Naive thymus-derived CD8-positive, alpha-beta T cell (primary cell): ENCODE results near the gene KIAA2012. TPM values are rescaled to one million over a fixed set of nuclear protein-coding genes. Genes with fewer than 3 reads are reported as not detected.

Experiments used
- ATAC-seq, 2 donors: fragments of 150-1000 bp; cut with Tn5 transposase in 1 of 2; sonication (Bioruptor Pico), chemical (Tn5 transposase) in 1 of 2; 1 replicate in 1 of 2; 2 replicates in 1 of 2; pipeline ENCODE4 v1.10.0; 2021; ENCODE audit warnings: mild to moderate bottlenecking in 2 of 2, moderate library complexity in 2 of 2
- POLR2A ChIA-PET: fragments of 350-600 bp; sonication (Branson Sonifier 250); formaldehyde crosslinking; loops from one replicate; lab custom pipeline; 2021; ENCODE audit warnings: antibody characterized with exemption; lab: Charles Lee
- DNase-seq, 10 donors: peaks; one replicate each; pipeline versions ENCODE4 v3.0.0 to v3.0.0-alpha.2; 2020 to 2022
- H3K27ac Mint-ChIP-seq, 10 donors: one replicate each; pipeline ENCODE4 v1.8.0; 2020 to 2022; ENCODE audit warnings: mild to moderate bottlenecking in 10 of 10, mixed read lengths in 10 of 10, moderate library complexity in 4 of 10, inconsistent platforms in 1 of 10
- H3K27me3 Mint-ChIP-seq, 5 donors: one replicate each; pipeline ENCODE4 v1.8.0; 2021 to 2022; ENCODE audit warnings: mixed read lengths in 5 of 5
- H3K36me3 Mint-ChIP-seq, 3 donors: one replicate each; pipeline ENCODE4 v1.8.0; 2020 to 2022; ENCODE audit warnings: mixed read lengths in 3 of 3, mild to moderate bottlenecking in 2 of 3, inconsistent platforms in 1 of 3
- H3K4me1 Mint-ChIP-seq, 4 donors: one replicate each; pipeline ENCODE4 v1.8.0; 2021 to 2022; ENCODE audit warnings: mixed read lengths in 4 of 4
- H3K4me3 Mint-ChIP-seq, 10 donors: one replicate each; pipeline ENCODE4 v1.8.0; 2020 to 2022; ENCODE audit warnings: mild to moderate bottlenecking in 10 of 10, mixed read lengths in 10 of 10, moderate library complexity in 6 of 10, inconsistent platforms in 1 of 10
- H3K9me3 Mint-ChIP-seq, 9 donors: one replicate each; pipeline ENCODE4 v1.8.0; 2020 to 2022; ENCODE audit warnings: mixed read lengths in 9 of 9, mild to moderate bottlenecking in 3 of 9, inconsistent platforms in 1 of 9, moderate library complexity in 1 of 9
- polyA plus RNA-seq, 3 donors: library from polyadenylated mRNA; unstranded; fragments of 300-500 nt; fragmentation: Illumina TruSeq; gene quantifications; one replicate each; pipeline ENCODE4 v1.2.3, GENCODE V29; 2021
- total RNA-seq, 8 experiments: library from RNA in 2 of 8; stranded (reverse) in 2 of 8; gene quantifications; one replicate each; pipeline ENCODE4 v1.2.3 and lab custom pipeline; 2021 to 2026

The KIAA2012 gene
- total and polyA plus RNA-seq, 5 experiments from 2014 or later = not detected

DNA sequence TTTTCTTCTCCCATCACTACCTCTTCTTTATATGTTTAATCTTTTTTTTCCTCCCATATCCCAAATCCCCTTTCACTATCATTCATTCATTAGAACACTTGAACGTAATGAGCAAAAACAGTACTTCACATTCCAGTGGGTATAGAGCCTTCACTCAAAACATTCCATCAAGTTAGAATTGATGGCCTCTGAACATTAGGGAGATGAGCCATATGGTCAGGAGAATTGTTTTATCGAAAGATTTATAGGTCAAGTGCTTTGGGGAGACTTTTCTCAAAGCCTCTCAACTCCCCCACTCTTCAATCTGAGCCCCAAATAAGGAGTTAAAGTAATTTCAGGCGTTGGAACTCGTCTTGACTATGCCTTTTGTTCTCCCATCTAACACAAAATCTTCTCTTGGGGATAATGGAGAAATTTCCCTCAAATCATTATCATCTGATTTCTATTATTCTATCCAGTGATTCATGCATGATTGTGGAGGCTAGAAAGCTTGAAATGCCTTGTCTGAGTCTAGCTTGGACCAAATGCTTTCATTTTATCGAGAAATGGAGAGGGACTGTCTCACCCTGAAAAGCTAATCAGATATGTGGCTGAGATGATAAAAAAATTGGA lies 79.2 kb downstream of the KIAA2012 start:
- POLR2A ChIA-PET = no interaction called here
- ATAC-seq (no peak), DNase-seq (no peak)
- no peak overlapping the region for H3K27ac Mint-ChIP-seq
- H3K4me1 Mint-ChIP-seq = no peaks in the 10 kb centered on the region
- peaks cover 7 to 17% (median 14%) of the 10 kb centered on the region in 5 donors for H3K27me3 Mint-ChIP-seq
- no peaks in the 10 kb centered on the region for H3K9me3 Mint-ChIP-seq
- H3K36me3 Mint-ChIP-seq = no peaks in the 10 kb centered on the region
- H3K4me3 Mint-ChIP-seq = no peak overlapping the region

DNA sequence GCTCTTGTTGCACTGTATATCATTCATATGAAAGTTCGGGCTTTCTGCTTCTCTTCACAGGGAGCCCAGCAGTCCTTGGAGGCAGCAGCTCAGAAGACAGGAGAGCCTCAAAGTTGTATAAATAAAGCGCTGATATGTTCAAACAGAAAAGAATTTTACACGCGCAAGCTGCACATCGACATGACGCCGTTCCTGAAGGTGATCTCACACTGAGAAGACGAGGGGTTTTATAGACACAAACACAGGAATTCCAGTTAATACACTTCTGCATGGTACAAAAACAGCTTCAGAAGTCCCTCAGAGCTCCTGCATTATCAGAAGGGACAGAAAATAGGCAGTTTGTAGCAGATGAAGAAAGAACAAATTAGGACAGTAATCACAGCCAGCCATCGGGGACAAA lies 81.6 kb downstream of the KIAA2012 start:
- H3K4me3 Mint-ChIP-seq = no peak overlapping the region
- no peaks in the 10 kb centered on the region for H3K4me1 Mint-ChIP-seq
- no peaks in the 10 kb centered on the region for H3K36me3 Mint-ChIP-seq
- H3K27me3 Mint-ChIP-seq = peaks cover 7 to 18% (median 14%) of the 10 kb centered on the region in 5 donors
- no peak for DNase-seq
- H3K27ac Mint-ChIP-seq = no peak overlapping the region
- ATAC-seq = no peak
- no peaks in the 10 kb centered on the region for H3K9me3 Mint-ChIP-seq
- POLR2A ChIA-PET = no interaction called here

DNA sequence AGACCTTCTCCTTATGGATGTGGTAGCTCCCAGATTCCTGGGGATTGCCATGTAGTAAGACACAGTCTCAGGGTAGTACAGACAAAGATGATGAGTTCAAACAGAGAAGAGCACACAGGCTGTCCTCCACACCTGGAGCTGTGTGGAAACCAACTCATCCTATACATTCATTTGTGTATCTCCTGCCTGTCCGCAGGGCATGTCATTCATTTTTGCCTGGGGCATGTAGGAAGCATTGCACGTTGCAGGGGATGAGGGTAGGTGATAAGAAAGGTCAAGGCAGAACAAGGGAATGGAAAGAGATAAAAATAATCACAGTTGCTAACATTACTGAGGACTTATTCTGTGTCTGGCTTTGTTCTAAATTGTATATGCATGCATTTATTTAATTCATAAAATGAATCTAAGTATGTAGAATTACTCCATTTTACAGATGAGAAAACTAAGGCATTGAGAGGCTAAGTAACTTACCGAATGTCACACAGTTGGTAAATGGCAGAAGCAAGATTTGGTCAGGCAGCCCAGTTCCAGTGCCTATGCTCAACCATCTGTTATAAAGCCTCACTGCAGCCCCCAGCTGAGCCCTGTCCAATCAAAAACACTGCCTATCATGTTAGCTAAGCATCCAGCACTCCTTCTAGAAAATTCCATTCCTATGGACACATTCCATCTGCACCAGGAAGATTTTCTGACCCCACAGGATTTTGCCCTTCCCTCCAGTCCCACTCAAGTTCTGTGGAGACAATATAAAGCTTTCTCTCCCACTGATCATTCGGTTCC lies 84.3 kb downstream of the KIAA2012 start:
- Mint-ChIP-seq H3K4me3 (no peak overlapping the region), H3K4me1 (no peaks in the 10 kb centered on the region)

DNA sequence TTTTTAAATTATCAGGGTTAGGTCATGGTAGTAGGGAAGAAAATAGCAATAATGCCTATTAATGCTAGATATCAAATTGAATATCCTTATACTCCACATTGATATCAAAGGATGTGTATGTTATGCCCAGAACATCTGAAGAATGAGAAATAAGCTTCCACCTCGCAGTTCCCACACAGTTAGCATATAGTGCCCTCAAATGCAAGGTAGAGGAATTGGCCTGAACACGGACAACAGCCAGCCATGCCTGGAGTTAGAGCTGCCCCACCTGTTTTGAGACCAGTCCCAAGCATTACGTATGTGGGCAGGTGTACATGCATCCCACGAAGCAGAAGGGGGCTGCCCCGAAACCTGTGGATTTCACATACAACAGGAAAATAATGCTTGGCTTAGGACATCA lies 85.7 kb downstream of the KIAA2012 start:
- Mint-ChIP-seq H3K27me3 (peaks cover 4 to 14% (median 7%) of the 10 kb centered on the region in 5 donors), H3K4me3 (no peak overlapping the region), H3K9me3 (no peaks in the 10 kb centered on the region), H3K4me1 (no peaks in the 10 kb centered on the region), H3K36me3 (no peaks in the 10 kb centered on the region), H3K27ac (no peak overlapping the region)
- DNase-seq (no peak), ATAC-seq (no peak)
- POLR2A ChIA-PET = no interaction called here

More for the DNA sequence above, 84.3 kb downstream of the KIAA2012 start:
- Mint-ChIP-seq H3K9me3 (no peaks in the 10 kb centered on the region), H3K27ac (no peak overlapping the region), H3K36me3 (no peaks in the 10 kb centered on the region), H3K27me3 (peaks cover 5 to 14% (median 14%) of the 10 kb centered on the region in 5 donors)
- DNase-seq (no peak), ATAC-seq (no peak)
- POLR2A ChIA-PET = no interaction called here

DNA sequence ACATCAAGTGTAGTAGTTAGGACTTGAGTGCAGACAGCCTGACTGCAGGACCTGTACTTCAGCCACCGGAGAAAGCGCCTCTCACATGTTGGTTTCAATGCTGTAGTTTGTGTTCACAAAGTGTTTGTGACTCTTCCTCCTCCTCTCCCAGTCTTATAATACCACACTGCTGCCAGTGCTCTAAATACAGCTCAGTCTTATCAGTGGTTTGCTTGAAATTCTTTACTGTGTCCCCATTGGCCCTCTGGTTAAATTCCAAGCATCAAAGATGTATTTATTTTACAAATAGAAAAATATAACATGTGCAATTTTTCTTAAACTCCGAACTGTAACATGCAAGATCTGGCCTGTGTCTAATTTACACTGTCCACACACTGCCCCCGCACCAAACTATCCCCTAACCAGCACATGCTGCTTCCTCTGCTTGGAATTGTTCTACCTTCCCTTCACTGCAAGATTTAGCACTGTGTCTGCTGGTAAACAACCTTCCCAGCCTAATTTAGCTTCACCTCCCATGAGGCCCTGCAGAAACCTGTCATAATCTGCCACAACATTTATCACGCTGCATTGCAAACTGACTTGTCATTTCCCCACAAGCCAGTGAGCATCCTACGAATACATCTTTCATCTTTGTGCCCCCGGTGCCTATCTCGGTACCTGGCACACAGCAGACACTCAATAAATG lies 88.2 kb downstream of the KIAA2012 start:
- POLR2A ChIA-PET = no interaction called here

DNA sequence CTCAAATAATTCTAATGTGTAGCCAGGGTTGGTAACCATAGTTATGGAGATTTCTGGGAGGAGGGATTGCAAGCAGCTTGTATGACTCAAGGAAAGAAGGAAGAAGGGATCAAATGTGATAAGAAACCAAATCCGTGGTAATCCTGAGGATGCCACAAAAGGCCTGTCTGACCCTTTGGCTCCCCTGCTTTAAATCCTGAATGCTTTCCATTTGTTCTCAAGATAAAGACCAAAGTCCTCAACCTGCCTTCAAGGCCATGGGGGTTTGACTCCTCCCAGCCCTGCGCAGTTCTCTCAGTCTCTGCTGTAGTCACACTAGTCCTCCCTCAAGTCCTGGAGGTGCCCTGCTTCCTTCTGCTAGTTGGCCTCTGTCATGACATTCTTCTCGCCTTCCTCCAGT lies 91.4 kb downstream of the KIAA2012 start:
- H3K36me3 Mint-ChIP-seq = no peaks in the 10 kb centered on the region
- no peaks in the 10 kb centered on the region for H3K9me3 Mint-ChIP-seq
- POLR2A ChIA-PET = no interaction called here
- ATAC-seq = no peak
- peaks cover 0 to 6% (median 2%) of the 10 kb centered on the region in 5 donors for H3K27me3 Mint-ChIP-seq
- H3K4me1 Mint-ChIP-seq = no peaks in the 10 kb centered on the region
- no peak for DNase-seq
- H3K27ac Mint-ChIP-seq = no peak overlapping the region
- H3K4me3 Mint-ChIP-seq = no peak overlapping the region

More for the DNA sequence above, 88.2 kb downstream of the KIAA2012 start:
- Mint-ChIP-seq H3K36me3 (no peaks in the 10 kb centered on the region), H3K27ac (no peak overlapping the region), H3K4me3 (no peak overlapping the region), H3K9me3 (no peaks in the 10 kb centered on the region), H3K4me1 (no peaks in the 10 kb centered on the region), H3K27me3 (peaks cover 0 to 10% (median 4%) of the 10 kb centered on the region in 5 donors)
- DNase-seq = no peak
- no peak for ATAC-seq

DNA sequence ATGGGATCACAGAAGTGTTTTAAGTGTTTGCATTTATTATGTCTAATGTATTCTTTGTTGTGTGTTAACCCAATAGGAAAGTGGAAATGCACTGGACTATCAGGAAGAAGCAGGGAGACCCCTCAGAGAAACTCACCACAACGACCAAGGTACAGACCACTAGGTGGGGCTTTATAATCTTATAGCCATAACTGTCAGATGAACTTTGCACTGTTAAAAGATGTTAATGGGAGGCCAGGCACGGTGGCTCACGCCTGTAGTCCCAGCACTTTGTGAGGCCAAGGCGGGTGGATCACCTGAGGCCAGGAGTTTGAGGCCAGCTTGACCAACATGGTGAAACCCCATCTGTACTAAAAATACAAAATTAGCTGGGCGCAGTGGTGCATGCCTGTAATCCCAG lies 92.2 kb downstream of the KIAA2012 start:
- peaks cover 0 to 2% (median 0%) of the 10 kb centered on the region in 4 donors for H3K4me1 Mint-ChIP-seq
- no peak for DNase-seq
- ATAC-seq = no peak
- no peak overlapping the region for H3K27ac Mint-ChIP-seq
- H3K4me3 Mint-ChIP-seq = no peak overlapping the region
- no peaks in the 10 kb centered on the region for H3K9me3 Mint-ChIP-seq
- POLR2A ChIA-PET = no interaction called here
- peaks cover 0 to 13% (median 5%) of the 10 kb centered on the region in 5 donors for H3K27me3 Mint-ChIP-seq
- H3K36me3 Mint-ChIP-seq = no peaks in the 10 kb centered on the region

DNA sequence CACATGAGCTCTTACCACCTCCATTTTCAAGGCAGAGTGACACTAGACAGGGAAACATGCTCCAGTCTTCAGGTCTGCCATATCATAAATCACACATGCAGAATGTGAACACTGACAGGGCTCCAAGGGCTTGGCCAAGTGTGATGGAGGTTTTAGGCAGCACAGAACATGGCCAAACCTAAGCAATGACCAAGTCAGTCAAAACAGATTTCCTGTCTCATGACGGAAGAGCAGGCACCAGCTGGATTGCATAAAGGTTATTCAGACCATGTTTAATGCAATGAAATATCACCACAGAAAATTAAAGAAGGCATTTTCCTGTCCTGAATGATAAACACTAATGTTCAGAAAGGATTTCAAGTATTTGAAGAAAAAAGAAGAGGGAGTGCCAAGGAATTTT lies 92.9 kb downstream of the KIAA2012 start:
- ATAC-seq (no peak), DNase-seq (no peak)
- POLR2A ChIA-PET = no interaction called here
- H3K4me1 Mint-ChIP-seq = peaks cover 3 to 5% (median 4%) of the 10 kb centered on the region in 4 donors
- no peaks in the 10 kb centered on the region for H3K9me3 Mint-ChIP-seq
- H3K36me3 Mint-ChIP-seq = no peaks in the 10 kb centered on the region
- peaks cover 5 to 19% (median 12%) of the 10 kb centered on the region in 5 donors for H3K27me3 Mint-ChIP-seq
- no peak overlapping the region for H3K4me3 Mint-ChIP-seq
- H3K27ac Mint-ChIP-seq = no peak overlapping the region

DNA sequence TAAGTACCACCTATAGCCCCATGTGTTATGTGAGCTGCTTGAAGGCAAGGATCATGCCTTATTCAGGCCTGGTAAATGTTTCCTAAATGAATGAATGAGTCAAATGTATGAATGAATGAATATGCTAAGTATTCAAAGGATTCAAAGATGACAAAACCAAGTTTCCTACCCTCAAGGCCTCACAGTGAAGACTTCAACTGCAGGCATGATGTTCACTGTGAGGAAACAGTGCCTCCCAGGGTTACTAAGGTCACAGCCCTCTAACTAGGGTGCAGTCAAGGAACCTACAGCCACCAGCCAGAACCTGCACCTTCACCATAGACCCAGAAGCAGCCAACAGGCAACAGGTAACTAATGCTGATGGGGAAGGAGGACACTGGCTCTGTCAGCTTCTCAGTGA lies 96.1 kb downstream of the KIAA2012 start:
- no peak overlapping the region for H3K4me3 Mint-ChIP-seq
- H3K9me3 Mint-ChIP-seq = no peaks in the 10 kb centered on the region
- H3K36me3 Mint-ChIP-seq = no peaks in the 10 kb centered on the region
- no peak overlapping the region for H3K27ac Mint-ChIP-seq
- POLR2A ChIA-PET = no interaction called here
- DNase-seq (no peak), ATAC-seq (no peak)
- peaks cover 7 to 20% (median 15%) of the 10 kb centered on the region in 4 donors for H3K4me1 Mint-ChIP-seq
- H3K27me3 Mint-ChIP-seq = peaks cover 8 to 24% (median 15%) of the 10 kb centered on the region in 5 donors

DNA sequence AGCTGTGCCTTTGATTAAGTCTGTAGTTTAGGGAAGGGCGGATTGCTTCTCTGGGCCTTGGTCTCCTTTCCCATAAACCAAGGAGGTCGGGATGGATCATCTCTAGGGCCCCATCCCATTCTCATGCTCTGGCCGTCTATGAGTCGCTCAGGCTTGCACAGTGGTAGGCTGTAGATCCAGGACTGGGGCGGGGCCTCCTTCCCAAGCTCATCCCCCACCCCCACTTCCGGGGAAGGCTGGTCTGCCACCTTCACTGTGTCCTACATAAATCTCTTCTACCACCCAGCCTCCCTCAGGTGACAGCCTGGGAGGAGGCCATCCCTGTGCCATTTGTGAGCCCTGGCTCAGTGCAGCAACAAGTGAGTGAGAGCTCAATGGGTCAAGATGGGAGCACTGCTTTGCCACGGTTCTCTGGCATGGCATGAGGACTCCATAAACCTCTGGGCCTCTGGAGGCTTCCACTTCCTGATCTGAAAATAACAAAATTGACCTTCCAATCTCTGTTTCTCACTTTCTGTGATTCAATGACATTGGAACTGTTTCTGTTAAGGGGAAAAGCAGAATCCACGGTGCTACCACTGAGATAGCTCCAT lies 96.9 kb downstream of the KIAA2012 start:
- ATAC-seq = no peak
- no peaks in the 10 kb centered on the region for H3K36me3 Mint-ChIP-seq
- H3K27ac Mint-ChIP-seq = peak overlapping the region in 1 of 10 donors; percentile 59
- POLR2A ChIA-PET = no interaction called here
- no peak for DNase-seq
- H3K27me3 Mint-ChIP-seq = peaks cover 8 to 24% (median 15%) of the 10 kb centered on the region in 5 donors
- H3K9me3 Mint-ChIP-seq = no peaks in the 10 kb centered on the region
- H3K4me3 Mint-ChIP-seq = no peak overlapping the region
- peaks cover 7 to 20% (median 15%) of the 10 kb centered on the region in 4 donors for H3K4me1 Mint-ChIP-seq

DNA sequence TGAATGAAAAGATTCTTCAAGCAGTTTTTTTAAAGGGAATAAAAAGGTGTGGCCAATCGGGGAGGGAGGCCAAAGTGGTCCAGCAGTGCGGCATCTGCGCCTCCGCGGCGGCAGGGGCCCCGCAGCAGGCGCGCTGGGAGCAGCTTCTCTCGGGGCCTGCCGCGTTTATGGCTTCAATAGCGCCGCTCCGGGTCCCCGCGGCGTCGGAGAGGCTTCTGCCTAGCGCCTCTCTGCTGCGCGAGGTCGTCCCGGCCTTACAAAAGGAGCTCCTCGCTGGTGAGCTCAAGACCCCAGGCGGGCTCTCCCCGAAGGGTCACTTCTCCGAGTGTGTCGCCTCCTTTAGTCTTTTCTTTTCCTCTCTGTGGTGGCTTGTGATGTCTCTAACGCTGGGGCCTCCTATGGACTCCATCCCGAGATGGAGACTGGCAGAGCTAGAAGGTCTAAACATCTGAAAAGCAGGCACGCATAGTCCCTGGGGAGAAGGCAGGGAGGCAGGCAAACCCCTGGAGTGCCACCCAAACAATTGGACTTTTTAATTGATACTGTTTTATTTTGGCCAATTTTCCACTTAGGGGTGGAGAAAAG lies 98.3 kb downstream of the KIAA2012 start:
- DNase-seq = peak in 2 of 10 donors; percentile 7 to 9
- no peaks in the 10 kb centered on the region for H3K9me3 Mint-ChIP-seq
- H3K36me3 Mint-ChIP-seq = no peaks in the 10 kb centered on the region
- peaks cover 8 to 22% (median 15%) of the 10 kb centered on the region in 5 donors for H3K27me3 Mint-ChIP-seq
- peaks cover 7 to 20% (median 15%) of the 10 kb centered on the region in 4 donors for H3K4me1 Mint-ChIP-seq
- peak overlapping the region in 7 of 10 donors; percentile 7 to 56 (median 31) for H3K4me3 Mint-ChIP-seq
- H3K27ac Mint-ChIP-seq = peak overlapping the region in 1 of 10 donors; percentile 20
- ATAC-seq = peak in 1 of 2 donors; percentile 42
- POLR2A ChIA-PET = interaction anchor here (0.7 kb wide), 1 partner anchor 1595 kb away, joined by 8 read pairs; no protein-coding TSS in a partner anchor

DNA sequence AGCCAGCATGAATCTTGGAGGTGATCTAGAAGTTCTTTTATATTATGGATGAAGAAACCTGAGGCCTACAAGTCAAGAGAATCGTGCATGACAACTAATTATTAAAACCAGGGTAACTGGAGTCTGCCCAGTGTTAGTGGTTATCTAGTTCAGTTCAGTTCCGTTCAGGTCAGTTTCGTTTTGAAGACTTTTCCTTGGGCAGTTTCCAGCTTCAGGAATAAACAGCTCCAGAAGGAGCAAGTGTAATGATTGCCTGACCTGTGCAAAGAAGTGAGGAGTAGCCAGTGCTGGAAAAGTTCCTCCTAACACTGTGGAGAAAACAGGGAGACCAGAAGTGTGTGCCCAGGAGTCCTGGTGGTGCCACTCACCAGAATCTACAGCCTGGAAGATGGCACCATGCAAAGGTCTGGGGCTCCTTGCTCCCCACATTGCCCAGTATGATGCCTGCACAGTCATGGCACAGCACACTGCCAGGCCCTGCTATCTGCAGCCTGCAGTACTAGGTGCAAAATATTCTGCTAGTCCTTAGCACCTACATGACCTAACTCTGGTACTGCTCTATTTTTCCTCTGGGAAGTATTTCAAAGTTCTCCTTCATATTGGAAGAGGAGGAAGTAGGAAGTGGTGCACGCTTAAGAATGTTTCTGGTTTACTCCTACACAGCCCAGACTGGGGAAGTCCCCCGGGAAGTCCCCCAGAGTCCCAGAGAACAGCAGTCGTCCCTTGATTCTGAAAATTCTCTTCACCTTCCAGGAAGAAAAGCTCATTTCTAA lies 99.6 kb downstream of the KIAA2012 start:
- H3K4me3 Mint-ChIP-seq = no peak overlapping the region
- H3K27ac Mint-ChIP-seq = peak overlapping the region in 2 of 10 donors; percentile 29 to 43
- POLR2A ChIA-PET = no interaction called here
- peaks cover 7 to 20% (median 15%) of the 10 kb centered on the region in 4 donors for H3K4me1 Mint-ChIP-seq
- DNase-seq = no peak
- peaks cover 8 to 22% (median 15%) of the 10 kb centered on the region in 5 donors for H3K27me3 Mint-ChIP-seq
- ATAC-seq = peak in 1 of 2 donors; percentile 53
- no peaks in the 10 kb centered on the region for H3K36me3 Mint-ChIP-seq
- H3K9me3 Mint-ChIP-seq = no peaks in the 10 kb centered on the region
